GM21528 (cell line): ENCODE measurements around the gene MRPL1.

Source experiments
- ATAC-seq: cut with Tn5 transposase; IDR thresholded peaks from one replicate; pipeline ENCODE4 v1.9.1; 2021; ENCODE audit warnings: mild to moderate bottlenecking, moderate library complexity; ENCODE audit not compliant: unreplicated experiment, low FRiP score

Gene MRPL1

GRCh38 chr4:77862478-77863216 is at the start of gene MRPL1:
TSS of gene MRPL1 (plus strand) at chr4:77862830. CDS start at chr4:77862849, 19 bp downstream.
- peak; percentile 84 for ATAC-seq

- no peak for ATAC-seq
Measured at GRCh38 chr4:77815636-77816035, 47.0 kb upstream of the MRPL1 start.

GRCh38 chr4:77816546-77816945 is 46.1 kb upstream of the MRPL1 start:
- no peak for ATAC-seq

- no peak for ATAC-seq
Measured at GRCh38 chr4:77817304-77818072, 45.1 kb upstream of the MRPL1 start.

GRCh38 chr4:77818073-77818601 is 44.5 kb upstream of the MRPL1 start:
- ATAC-seq, result peak; percentile 24

- peak; percentile 29 for ATAC-seq
Measured at GRCh38 chr4:77818602-77819403, 43.8 kb upstream of the MRPL1 start, which contains the start of gene CNOT6L. TSS of gene CNOT6L (minus strand) at chr4:77819368. CDS start at chr4:77819308, 60 bp downstream.

GRCh38 chr4:77819404-77819842 is 43.2 kb upstream of the MRPL1 start:
- ATAC-seq, result peak; percentile 22

- peak; percentile 84 for ATAC-seq
Measured at GRCh38 chr4:77819843-77820648, 42.6 kb upstream of the MRPL1 start.

GRCh38 chr4:77820649-77821561 is 41.7 kb upstream of the MRPL1 start:
- no peak for ATAC-seq

GRCh38 chr4:77821775-77822174 is 40.9 kb upstream of the MRPL1 start:
- ATAC-seq, result no peak

- ATAC-seq, result no peak
Measured at GRCh38 chr4:77826275-77826674, 36.4 kb upstream of the MRPL1 start.

- ATAC-seq, result no peak
Measured at GRCh38 chr4:77827343-77827742, 35.3 kb upstream of the MRPL1 start.

- no peak for ATAC-seq
Measured at GRCh38 chr4:77833126-77833724, 29.4 kb upstream of the MRPL1 start.

- no peak for ATAC-seq
Measured at GRCh38 chr4:77834403-77834802, 28.2 kb upstream of the MRPL1 start.

- ATAC-seq, result no peak
Measured at GRCh38 chr4:77843628-77844027, 19.0 kb upstream of the MRPL1 start.

- ATAC-seq, result no peak
Measured at GRCh38 chr4:77844363-77844762, 18.3 kb upstream of the MRPL1 start.

- no peak for ATAC-seq
Measured at GRCh38 chr4:77845400-77845799, 17.2 kb upstream of the MRPL1 start.

- ATAC-seq, result no peak
Measured at GRCh38 chr4:77845929-77846328, 16.7 kb upstream of the MRPL1 start.
